Measurements from ENCODE around the gene DAAM2. TPM values are rescaled to one million over a fixed set of nuclear protein-coding genes. Genes with fewer than 3 reads are reported as not detected.

Gene DAAM2
- polyA plus RNA-seq, 2 of the 4 experiments (the other 2 are of a cell fraction) = not detected

DNA sequence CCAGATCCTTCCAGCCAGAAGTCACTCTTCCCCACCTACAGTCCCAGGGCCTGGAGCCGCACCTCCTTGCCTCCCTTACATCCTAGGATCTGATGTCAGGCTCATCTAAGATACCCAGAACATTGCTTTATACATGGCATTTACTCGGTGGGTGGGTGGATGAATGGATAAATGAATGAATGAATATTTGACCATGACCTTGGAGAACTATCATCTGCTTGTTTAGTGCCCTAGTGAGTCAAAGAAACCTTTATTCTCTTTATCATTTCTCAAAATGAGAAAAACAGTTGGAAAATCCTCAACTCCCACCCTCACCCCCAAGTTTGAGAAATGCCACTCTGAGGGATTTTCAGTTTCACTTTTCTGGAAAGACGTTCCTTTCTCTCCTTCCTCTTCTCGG lies 56.0 kb downstream of the DAAM2 start:
- no peak for TF ChIP-seq NFE2L2 (conservative IDR thresholded peaks at IDR 0.05; ENCODE audit: low read length)
- TF ChIP-seq KDM1A (IDR thresholded peaks at IDR 0.05; ENCODE audit: low read depth) = no peak
- TF ChIP-seq FOXS1 (CRISPR knock-in tag; IDR thresholded peaks at IDR 0.05) = no peak
- no peak for TF ChIP-seq CTCF (IDR thresholded peaks at IDR 0.05)
- no peak for TF ChIP-seq JUNB (IDR thresholded peaks at IDR 0.05)
- no peak for TF ChIP-seq HDAC2 (IDR thresholded peaks at IDR 0.05)
- TF ChIP-seq NPAS2 (CRISPR knock-in tag; IDR thresholded peaks at IDR 0.05; ENCODE audit: borderline replicate concordance) = no peak
- TF ChIP-seq CBX8 (IDR thresholded peaks at IDR 0.05) = no peak
- TF ChIP-seq HOXB13 (CRISPR knock-in tag; IDR thresholded peaks at IDR 0.05; ENCODE audit: low read depth) = no peak
- TF ChIP-seq ZNF302 (CRISPR knock-in tag; IDR thresholded peaks at IDR 0.05) = no peak
- no peak for TF ChIP-seq HMGXB4 (CRISPR knock-in tag; IDR thresholded peaks at IDR 0.05; ENCODE audit: borderline replicate concordance)
- TF ChIP-seq ZC3H11A (IDR thresholded peaks at IDR 0.05) = no peak
- TF ChIP-seq ZFP36 (IDR thresholded peaks at IDR 0.05; ENCODE audit: borderline replicate concordance, partially characterized antibody) = no peak
- TF ChIP-seq, protein P1, sequence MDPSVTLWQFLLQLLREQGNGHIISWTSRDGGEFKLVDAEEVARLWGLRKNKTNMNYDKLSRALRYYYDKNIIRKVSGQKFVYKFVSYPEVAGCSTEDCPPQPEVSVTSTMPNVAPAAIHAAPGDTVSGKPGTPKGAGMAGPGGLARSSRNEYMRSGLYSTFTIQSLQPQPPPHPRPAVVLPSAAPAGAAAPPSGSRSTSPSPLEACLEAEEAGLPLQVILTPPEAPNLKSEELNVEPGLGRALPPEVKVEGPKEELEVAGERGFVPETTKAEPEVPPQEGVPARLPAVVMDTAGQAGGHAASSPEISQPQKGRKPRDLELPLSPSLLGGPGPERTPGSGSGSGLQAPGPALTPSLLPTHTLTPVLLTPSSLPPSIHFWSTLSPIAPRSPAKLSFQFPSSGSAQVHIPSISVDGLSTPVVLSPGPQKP (IDR thresholded peaks at IDR 0.05; ENCODE audit: low read depth, low read length) = no peak
- TF ChIP-seq EP300 (IDR thresholded peaks at IDR 0.05) = no peak
- TF ChIP-seq FOSB (CRISPR knock-in tag; IDR thresholded peaks at IDR 0.05) = no peak
- no peak for TF ChIP-seq GATA3 (IDR thresholded peaks at IDR 0.05; ENCODE audit: borderline replicate concordance)
- no peak for TF ChIP-seq PHF8 (IDR thresholded peaks at IDR 0.05; ENCODE audit: borderline replicate concordance, low read depth)
- no peak overlapping the region for H3K4me3 ChIP-seq
- no peak overlapping the region for H3K27ac ChIP-seq
- FAIRE-seq (no peak), ATAC-seq (no peak), DNase-seq (ENCODE audit: low read depth in 1 of 2, low spot score in 1 of 2) (no peak)
- 13% methylated on average over 4 of the region's 4 CpGs for WGBS (ENCODE audit: missing lambda C conversion rate)
- H3K9me3 ChIP-seq = no peaks in the 10 kb centered on the region
- no peak overlapping the region for H3K4me2 ChIP-seq
- ChIA-PET POLR2A (no interaction called here), CTCF (no interaction called here)
- H3K4me1 ChIP-seq = no peaks in the 10 kb centered on the region

DNA sequence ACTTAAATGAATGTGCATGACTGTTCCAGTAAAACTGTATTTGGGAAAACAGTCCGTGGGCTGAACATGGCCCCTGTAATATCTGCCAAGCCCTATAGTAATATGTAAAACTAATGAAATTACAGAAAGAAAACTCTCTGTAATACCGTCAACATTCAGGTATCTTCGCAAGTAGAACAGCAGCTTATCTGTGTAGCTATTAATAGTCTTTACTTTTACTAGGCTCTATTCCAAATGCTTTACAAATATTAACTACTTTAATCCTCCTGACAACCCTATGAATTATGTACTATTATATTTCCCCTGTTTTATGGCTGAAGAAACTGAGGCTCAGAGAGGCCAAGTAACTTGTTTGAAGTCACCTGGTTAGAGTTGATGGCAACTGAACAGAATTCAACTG lies 57.1 kb downstream of the DAAM2 start:
- Histone ChIP-seq H3K4me2 (no peak overlapping the region), H3K4me3 (no peak overlapping the region), H3K27ac (no peak overlapping the region), H3K9me3 (no peaks in the 10 kb centered on the region), H3K4me1 (no peaks in the 10 kb centered on the region)
- ChIA-PET POLR2A (no interaction called here), CTCF (no interaction called here)
- WGBS (ENCODE audit: missing lambda C conversion rate) = 62% methylated on average over 3 of the region's 3 CpGs
- no peak for FAIRE-seq
- ATAC-seq = no peak
- DNase-seq (ENCODE audit: low read depth in 1 of 2, low spot score in 1 of 2) = no peak
- TF ChIP-seq MAZ (IDR thresholded peaks at IDR 0.05; ENCODE audit: borderline replicate concordance, low read depth, low read length) (no peak), MYC (IDR thresholded peaks at IDR 0.05; ENCODE audit: borderline replicate concordance, low read length) (no peak), REST (IDR thresholded peaks at IDR 0.05) (no peak), POLR2AphosphoS2 (conservative IDR thresholded peaks at IDR 0.05; ENCODE audit: low read length) (no peak), NPAS2 (CRISPR knock-in tag; IDR thresholded peaks at IDR 0.05; ENCODE audit: borderline replicate concordance) (no peak), HOXB13 (CRISPR knock-in tag; IDR thresholded peaks at IDR 0.05; ENCODE audit: low read depth) (no peak), NR3C1 (IDR thresholded peaks at IDR 0.05) (no peak), ZFP36 (IDR thresholded peaks at IDR 0.05; ENCODE audit: borderline replicate concordance, partially characterized antibody) (no peak), CBX2 (IDR thresholded peaks at IDR 0.05; ENCODE audit: borderline replicate concordance, low read depth) (no peak), FOSB (CRISPR knock-in tag; IDR thresholded peaks at IDR 0.05) (no peak), CBX8 (IDR thresholded peaks at IDR 0.05) (no peak), ESRRA (IDR thresholded peaks at IDR 0.05; ENCODE audit: borderline replicate concordance, low read length) (no peak), HMGXB4 (CRISPR knock-in tag; IDR thresholded peaks at IDR 0.05; ENCODE audit: borderline replicate concordance) (no peak), BHLHE40 (IDR thresholded peaks at IDR 0.05; ENCODE audit: low read depth, low read length) (no peak)
- TF ChIP-seq, protein P2, sequence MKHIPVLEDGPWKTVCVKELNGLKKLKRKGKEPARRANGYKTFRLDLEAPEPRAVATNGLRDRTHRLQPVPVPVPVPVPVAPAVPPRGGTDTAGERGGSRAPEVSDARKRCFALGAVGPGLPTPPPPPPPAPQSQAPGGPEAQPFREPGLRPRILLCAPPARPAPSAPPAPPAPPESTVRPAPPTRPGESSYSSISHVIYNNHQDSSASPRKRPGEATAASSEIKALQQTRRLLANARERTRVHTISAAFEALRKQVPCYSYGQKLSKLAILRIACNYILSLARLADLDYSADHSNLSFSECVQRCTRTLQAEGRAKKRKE (CRISPR knock-in tag; IDR thresholded peaks at IDR 0.05; ENCODE audit: low read depth) = no peak
